SK-N-SH treated with all-trans-retinoic acid at 6 μM for 48 hours (cell line): ENCODE results near the gene ADK.

Source experiments
- ATAC-seq: fragments of 200-7000 bp; cut with Tn5 transposase; 3 replicates; pipeline ENCODE4 v1.9.1; 2020; ENCODE audit warnings: mild to moderate bottlenecking, moderate library complexity
- ARNTL ChIP-seq: fragments of 450-650 bp; formaldehyde crosslinking; IDR thresholded peaks from 2 replicates; pipeline ENCODE4 v1.5.0; 2020; ENCODE audit warnings: low read depth, mild to moderate bottlenecking, moderate library complexity, borderline replicate concordance
- BACH2 ChIP-seq: fragments of 250-450 bp; sonication (Bioruptor Pico); IDR thresholded peaks from 2 replicates; pipeline ENCODE4 v1.9.0; 2021; ENCODE audit warnings: mild to moderate bottlenecking, borderline replicate concordance
- CREB5 ChIP-seq: fragments of 250-450 bp; sonication (Bioruptor Pico); IDR thresholded peaks from 2 replicates; pipeline ENCODE4 v1.5.1; 2020; ENCODE audit warnings: low read depth, mild to moderate bottlenecking, moderate library complexity
- CSDC2 ChIP-seq: fragments of 250-450 bp; sonication (Bioruptor Pico); IDR thresholded peaks from 2 replicates; pipeline ENCODE4 v1.5.0; 2020; ENCODE audit warnings: mild to moderate bottlenecking, moderate library complexity
- GLIS3 ChIP-seq: fragments of 250-450 bp; sonication (Bioruptor Pico); IDR thresholded peaks from 2 replicates; pipeline ENCODE4 v1.5.0; 2020; ENCODE audit warnings: mild to moderate bottlenecking, moderate library complexity
- ISL1 ChIP-seq: fragments of 250-450 bp; sonication (Bioruptor Pico); IDR thresholded peaks from 2 replicates; pipeline ENCODE4 v2.1.2; 2022; ENCODE audit warnings: mild to moderate bottlenecking, moderate library complexity
- OSR1 ChIP-seq: fragments of 250-450 bp; sonication (Bioruptor Pico); IDR thresholded peaks from 2 replicates; pipeline ENCODE4 v1.8.0; 2022; ENCODE audit warnings: moderate library complexity, mild to moderate bottlenecking, inconsistent platforms
- PATZ1 ChIP-seq: fragments of 250-450 bp; sonication (Bioruptor Pico); IDR thresholded peaks from 2 replicates; pipeline ENCODE4 v1.8.0; 2020; ENCODE audit warnings: mild to moderate bottlenecking, moderate library complexity, borderline replicate concordance
- POU6F1 ChIP-seq: fragments of 250-450 bp; sonication (Bioruptor Pico); IDR thresholded peaks from 2 replicates; pipeline ENCODE4 v1.8.0; 2021; ENCODE audit warnings: low read depth, mild to moderate bottlenecking, moderate library complexity, borderline replicate concordance
- PPARA ChIP-seq: fragments of 250-450 bp; sonication (Bioruptor Pico); IDR thresholded peaks from 2 replicates; pipeline ENCODE4 v1.5.0; 2020; ENCODE audit warnings: mild to moderate bottlenecking, borderline replicate concordance
- RARB ChIP-seq: fragments of 250-450 bp; sonication (Bioruptor Pico); IDR thresholded peaks from 2 replicates; pipeline ENCODE4 v1.8.0; 2021; ENCODE audit warnings: mild to moderate bottlenecking, moderate library complexity
- SNAI2 ChIP-seq: fragments of 250-450 bp; sonication (Bioruptor Pico); IDR thresholded peaks from 2 replicates; pipeline ENCODE4 v1.5.0; 2020; ENCODE audit warnings: mild to moderate bottlenecking, moderate library complexity
- TCF4 ChIP-seq: fragments of 250-450 bp; sonication (Bioruptor Pico); IDR thresholded peaks from 2 replicates; pipeline ENCODE4 v1.8.0; 2021; ENCODE audit warnings: mild to moderate bottlenecking, moderate library complexity, borderline replicate concordance
- ZC3H10 ChIP-seq: fragments of 250-450 bp; sonication (Bioruptor Pico); IDR thresholded peaks from 2 replicates; pipeline ENCODE4 v1.5.1; 2021; ENCODE audit warnings: mild to moderate bottlenecking, moderate library complexity
- ZFP3 ChIP-seq: fragments of 250-450 bp; sonication (Bioruptor Pico); IDR thresholded peaks from 2 replicates; pipeline ENCODE4 v1.5.0; 2020; ENCODE audit warnings: mild to moderate bottlenecking, moderate library complexity
- ZFP30 ChIP-seq: fragments of 450-650 bp; formaldehyde crosslinking; IDR thresholded peaks from 2 replicates; pipeline ENCODE4 v1.5.0; 2022; ENCODE audit warnings: mild to moderate bottlenecking, moderate library complexity
- ZNF565 ChIP-seq: fragments of 450-650 bp; formaldehyde crosslinking; conservative IDR thresholded peaks from 2 replicates; pipeline ENCODE4 v1.5.0; 2020; ENCODE audit warnings: low read depth, mild to moderate bottlenecking, moderate library complexity
- ZNF70 ChIP-seq: fragments of 450-650 bp; formaldehyde crosslinking; IDR thresholded peaks from 2 replicates; pipeline ENCODE4 v1.5.0; 2020; ENCODE audit warnings: mild to moderate bottlenecking, moderate library complexity

The ADK gene

GRCh38 chr10:74419958-74420375 lies 268.9 kb downstream of the ADK start:
- no peak for TF ChIP-seq CSDC2 (CRISPR knock-in tag)
- no peak for TF ChIP-seq ZC3H10 (CRISPR knock-in tag)
- no peak for TF ChIP-seq ZNF70 (CRISPR knock-in tag)
- no peak for TF ChIP-seq PATZ1
- TF ChIP-seq ZFP30 = no peak
- no peak for TF ChIP-seq PPARA (CRISPR knock-in tag)
- TF ChIP-seq POU6F1 (CRISPR knock-in tag) = no peak
- no peak for TF ChIP-seq ARNTL (CRISPR knock-in tag)
- no peak for TF ChIP-seq ZNF565
- TF ChIP-seq, all 23 proteins: peak for 0
- peak; percentile 40; the same call in 1 of the 3 replicates for ATAC-seq

- no peak for ATAC-seq
- TF ChIP-seq SNAI2 (no peak), CREB5 (CRISPR knock-in tag) (no peak), ZFP30 (peak; percentile 93), ZFP3 (CRISPR knock-in tag) (no peak), TCF4 (CRISPR knock-in tag) (no peak)
- TF ChIP-seq, all 23 proteins: peak for 1
These were observed 273.5 kb downstream of the ADK start for GRCh38 chr10:74424565-74424964.

- no peak for ATAC-seq
- TF ChIP-seq ISL1 (CRISPR knock-in tag) = no peak
- TF ChIP-seq CSDC2 (CRISPR knock-in tag) = no peak
- no peak for TF ChIP-seq BACH2
- no peak for TF ChIP-seq ZFP3 (CRISPR knock-in tag)
- no peak for TF ChIP-seq CREB5 (CRISPR knock-in tag)
These were observed 274.5 kb downstream of the ADK start for GRCh38 chr10:74425456-74426001.

GRCh38 chr10:74431816-74432215 lies 280.8 kb downstream of the ADK start:
- no peak for ATAC-seq
- TF ChIP-seq ISL1 (CRISPR knock-in tag) = no peak
- no peak for TF ChIP-seq GLIS3 (CRISPR knock-in tag)
- no peak for TF ChIP-seq ZNF565
- no peak for TF ChIP-seq ZFP3 (CRISPR knock-in tag)
- TF ChIP-seq ZFP30 = no peak
- TF ChIP-seq PPARA (CRISPR knock-in tag) = no peak
- no peak for TF ChIP-seq OSR1 (CRISPR knock-in tag)
- TF ChIP-seq RARB (CRISPR knock-in tag) = no peak
- TF ChIP-seq ZC3H10 (CRISPR knock-in tag) = no peak
- TF ChIP-seq POU6F1 (CRISPR knock-in tag) = no peak
- TF ChIP-seq, all 23 proteins: peak for 0
